HEK293 (cell line): ENCODE data around the gene CDCA4.
A peak's percentile ranks its signal among the peaks of the same experiment; 100 is the strongest.

Experiments used
- CTCF ChIA-PET: fragments of 350-600 bp; formaldehyde crosslinking; extraction: SDS; loops from one replicate; lab custom pipeline; 2021; ENCODE audit warnings: antibody characterized with exemption; lab: Yijun Ruan, JAX
- POLR2A ChIA-PET: fragments of 300-600 bp; formaldehyde crosslinking; extraction: SDS; loops from one replicate; lab custom pipeline; 2020; ENCODE audit warnings: antibody characterized with exemption, inconsistent platforms; lab: Yijun Ruan, JAX
- H3K27ac ChIP-seq: fragments of 200-500 bp; sonication (Bioruptor generic); 2 replicates; pipeline ENCODE4 v1.5.1; 2014; ENCODE audit warnings: low read depth, low read length, control low read depth, inconsistent platforms; ENCODE audit errors: extremely low read depth
- H3K36me3 ChIP-seq, 2 experiments: fragments of 200-500 bp in 1 of 2; sonication (Bioruptor generic) in 1 of 2; 1 replicate in 1 of 2; 2 replicates in 1 of 2; pipeline ENCODE4 v1.5.1; 2014 to 2017; ENCODE audit warnings: inconsistent platforms in 2 of 2, low read length in 2 of 2; ENCODE audit not compliant: control insufficient read depth in 2 of 2, insufficient read depth in 1 of 2
- H3K4me1 ChIP-seq: fragments of 200-500 bp; sonication (Bioruptor generic); 2 replicates; pipeline ENCODE4 v1.5.1; 2014; ENCODE audit warnings: mild to moderate bottlenecking, low read length, inconsistent platforms; ENCODE audit not compliant: control insufficient read depth, insufficient read depth
- H3K4me3 ChIP-seq: 2 replicates; pipeline ENCODE4 v1.5.1; 2011; ENCODE audit warnings: low read depth, mild to moderate bottlenecking, control low read depth, low read length, moderate library complexity
- H3K9me3 ChIP-seq: fragments of 200-500 bp; sonication (Bioruptor generic); 2 replicates; pipeline ENCODE4 v1.5.1; 2014; ENCODE audit warnings: low read depth, low read length, inconsistent platforms; ENCODE audit not compliant: control insufficient read depth, insufficient read depth
- BCL11A ChIP-seq: fragments of 450-650 bp; formaldehyde crosslinking; IDR thresholded peaks from 2 replicates; pipeline ENCODE4 v1.5.1; 2016; ENCODE audit warnings: low read depth, missing biosample characterization, missing genetic modification characterization
- EGR2 ChIP-seq: fragments of 450-650 bp; formaldehyde crosslinking; IDR thresholded peaks from 2 replicates; pipeline ENCODE4 v1.5.1; 2016; ENCODE audit warnings: low read depth, missing biosample characterization, missing genetic modification characterization
- GFI1B ChIP-seq: fragments of 450-650 bp; formaldehyde crosslinking; IDR thresholded peaks from 2 replicates; pipeline ENCODE4 v1.5.1; 2016; ENCODE audit warnings: missing biosample characterization, missing genetic modification characterization
- PBX3 ChIP-seq: sonication (generic); formaldehyde crosslinking; IDR thresholded peaks from 2 replicates; pipeline ENCODE4 v1.8.1; 2022; ENCODE audit warnings: mild to moderate bottlenecking, moderate library complexity, missing genetic modification reagents
- SETDB1 ChIP-seq: IDR thresholded peaks from one replicate; pipeline ENCODE4 v1.6.1; 2017; ENCODE audit warnings: mild to moderate bottlenecking, low read length, moderate library complexity, mixed read lengths; ENCODE audit not compliant: insufficient read length
- ZFP69B ChIP-seq: fragments of 450-650 bp; formaldehyde crosslinking; IDR thresholded peaks from 2 replicates; pipeline ENCODE4 v1.5.1; 2016; ENCODE audit warnings: missing biosample characterization, missing genetic modification characterization
- ZIC2 ChIP-seq: fragments of 450-650 bp; formaldehyde crosslinking; IDR thresholded peaks from 2 replicates; pipeline ENCODE4 v1.5.1; 2016; ENCODE audit warnings: missing biosample characterization, missing genetic modification characterization
- ZNF112 ChIP-seq: fragments of 450-650 bp; formaldehyde crosslinking; IDR thresholded peaks from 2 replicates; pipeline ENCODE4 v1.5.0; 2017; ENCODE audit warnings: missing biosample characterization, missing genetic modification characterization
- ZNF121 ChIP-seq: fragments of 450-650 bp; formaldehyde crosslinking; IDR thresholded peaks from 2 replicates; pipeline ENCODE4 v1.5.1; 2016; ENCODE audit warnings: missing biosample characterization, missing genetic modification characterization
- ZNF133 ChIP-seq: fragments of 450-650 bp; formaldehyde crosslinking; IDR thresholded peaks from 2 replicates; pipeline ENCODE4 v1.5.1; 2016; ENCODE audit warnings: missing biosample characterization, missing genetic modification characterization
- ZNF140 ChIP-seq: fragments of 450-650 bp; formaldehyde crosslinking; IDR thresholded peaks from 2 replicates; pipeline ENCODE4 v1.5.1; 2016; ENCODE audit warnings: missing biosample characterization, missing genetic modification characterization
- ZNF221 ChIP-seq: fragments of 450-650 bp; formaldehyde crosslinking; IDR thresholded peaks from 2 replicates; pipeline ENCODE4 v1.5.1; 2017; ENCODE audit warnings: missing biosample characterization, missing genetic modification characterization, borderline replicate concordance
- ZNF223 ChIP-seq: fragments of 450-650 bp; formaldehyde crosslinking; IDR thresholded peaks from 2 replicates; pipeline ENCODE4 v1.5.1; 2016; ENCODE audit warnings: missing biosample characterization, missing genetic modification characterization
- ZNF274 ChIP-seq, 2 experiments: fragments of 200-500 bp in 1 of 2; fragments of 450-650 bp in 1 of 2; sonication (Bioruptor generic) in 1 of 2; formaldehyde crosslinking in 1 of 2; IDR thresholded peaks; 2 replicates each; pipeline versions ENCODE4 v1.5.1 to v1.6.1; 2014 to 2016; ENCODE audit warnings: borderline replicate concordance in 1 of 2, inconsistent platforms in 1 of 2, low read length in 1 of 2, missing biosample characterization in 1 of 2, missing genetic modification characterization in 1 of 2
- ZNF302 ChIP-seq: fragments of 450-650 bp; formaldehyde crosslinking; IDR thresholded peaks from 2 replicates; pipeline ENCODE4 v1.5.1; 2016; ENCODE audit warnings: missing biosample characterization, missing genetic modification characterization, low read depth
- ZNF404 ChIP-seq: fragments of 450-650 bp; formaldehyde crosslinking; IDR thresholded peaks from 2 replicates; pipeline ENCODE4 v1.5.1; 2017; ENCODE audit warnings: missing biosample characterization, missing genetic modification characterization
- ZNF423 ChIP-seq: fragments of 450-650 bp; formaldehyde crosslinking; IDR thresholded peaks from 2 replicates; pipeline ENCODE4 v1.5.1; 2016; ENCODE audit warnings: missing biosample characterization, missing genetic modification characterization
- ZNF530 ChIP-seq: fragments of 450-650 bp; formaldehyde crosslinking; IDR thresholded peaks from 2 replicates; pipeline ENCODE4 v1.5.1; 2016; ENCODE audit warnings: low read depth, missing biosample characterization, missing genetic modification characterization
- ZNF658 ChIP-seq: fragments of 450-650 bp; formaldehyde crosslinking; IDR thresholded peaks from 2 replicates; pipeline ENCODE4; 2016; ENCODE audit warnings: missing biosample characterization, missing genetic modification characterization
- ZNF776 ChIP-seq: fragments of 450-650 bp; formaldehyde crosslinking; IDR thresholded peaks from 2 replicates; pipeline ENCODE4 v1.5.0; 2017; ENCODE audit warnings: missing biosample characterization, missing genetic modification characterization, borderline replicate concordance
- ZNF792 ChIP-seq: fragments of 450-650 bp; formaldehyde crosslinking; IDR thresholded peaks from 2 replicates; pipeline ENCODE4 v1.5.1; 2016; ENCODE audit warnings: missing biosample characterization, missing genetic modification characterization
- ZSCAN18 ChIP-seq: fragments of 450-650 bp; formaldehyde crosslinking; IDR thresholded peaks from 2 replicates; pipeline ENCODE4 v1.5.1; 2016; ENCODE audit warnings: missing biosample characterization, missing genetic modification characterization

Gene CDCA4

GRCh38 chr14:104999361-104999760 lies 21.5 kb downstream of the CDCA4 start:
- Histone ChIP-seq H3K4me1 (no peaks in the 10 kb centered on the region), H3K36me3 (peaks cover 0 to 14% of the 10 kb centered on the region in 2 experiments; a peak in 1 of 3 replicates), H3K4me3 (no peak overlapping the region)
- TF ChIP-seq ZFP69B (tag by site-specific recombination), result no peak
- peak; percentile 38 for TF ChIP-seq ZIC2
- TF ChIP-seq SETDB1, result peak; percentile 15
- TF ChIP-seq, all 188 proteins: peak for 2
- Histone ChIP-seq H3K27ac (no peak overlapping the region), H3K9me3 (no peaks in the 10 kb centered on the region)
- CTCF ChIA-PET, result interaction anchor here (0.6 to 1.8 kb wide), 2 partner anchors 25 to 46 kb away, joined by 4 to 6 read pairs; no protein-coding TSS in a partner anchor
- POLR2A ChIA-PET, result no interaction called here

GRCh38 chr14:104998801-104999200 lies 22.1 kb downstream of the CDCA4 start:
- Histone ChIP-seq H3K27ac (no peak overlapping the region), H3K9me3 (no peaks in the 10 kb centered on the region), H3K36me3 (peaks cover 0 to 18% of the 10 kb centered on the region in 2 experiments; a peak in 1 of 3 replicates)
- CTCF ChIA-PET, result interaction anchor here (0.6 to 1.8 kb wide), 3 partner anchors 13 to 529 kb away, joined by 3 to 6 read pairs (median 3); partner anchors contain the start of gene CLBA1
- no peak for TF ChIP-seq BCL11A (tag by site-specific recombination)
- no peak for TF ChIP-seq ZNF112 (tag by site-specific recombination)
- TF ChIP-seq ZNF121, result no peak
- TF ChIP-seq ZNF776 (tag by site-specific recombination), result no peak
- no peak for TF ChIP-seq GFI1B (tag by site-specific recombination)
- TF ChIP-seq PBX3 (CRISPR knock-in tag), result no peak
- no peak for TF ChIP-seq ZNF221 (tag by site-specific recombination)
- no peak for TF ChIP-seq ZNF140
- no peak for TF ChIP-seq ZNF658 (tag by site-specific recombination)
- TF ChIP-seq ZNF404 (tag by site-specific recombination), result no peak
- TF ChIP-seq ZNF423 (tag by site-specific recombination), result no peak
- TF ChIP-seq EGR2, result no peak
- no peak for TF ChIP-seq ZNF302 (tag by site-specific recombination)
- TF ChIP-seq, all 188 proteins: peak for 0
- Histone ChIP-seq H3K4me1 (no peaks in the 10 kb centered on the region), H3K4me3 (no peak overlapping the region)
- POLR2A ChIA-PET, result no interaction called here

GRCh38 chr14:104996483-104996882 lies 24.4 kb downstream of the CDCA4 start:
- Histone ChIP-seq H3K9me3 (no peaks in the 10 kb centered on the region), H3K36me3 (peaks cover 5 to 41% of the 10 kb centered on the region in 2 experiments; a peak in 2 of 3 replicates), H3K4me3 (no peak overlapping the region), H3K4me1 (no peaks in the 10 kb centered on the region), H3K27ac (no peak overlapping the region)
- CTCF ChIA-PET, result no interaction called here
- no peak for TF ChIP-seq ZNF792 (tag by site-specific recombination)
- no peak for TF ChIP-seq ZNF223 (tag by site-specific recombination)
- TF ChIP-seq ZNF530 (tag by site-specific recombination), result peak; percentile 93
- TF ChIP-seq ZSCAN18, result no peak
- no peak for TF ChIP-seq ZNF133 (tag by site-specific recombination)
- no peak for TF ChIP-seq ZNF274 (IDR thresholded peaks at IDR 0.05; ENCODE audit: low read length)
- no peak for TF ChIP-seq ZNF274 (tag by site-specific recombination; IDR thresholded peaks at IDR 0.05; ENCODE audit: borderline replicate concordance)
- POLR2A ChIA-PET, result no interaction called here
